NCI-H1694 (cell line): Measurements from ENCODE around the gene HS6ST1.

Source experiments
- DNase-seq: peaks from one replicate; lab custom pipeline; 2025; lab: John Stamatoyannopoulos, UW

HS6ST1 gene

DNA sequence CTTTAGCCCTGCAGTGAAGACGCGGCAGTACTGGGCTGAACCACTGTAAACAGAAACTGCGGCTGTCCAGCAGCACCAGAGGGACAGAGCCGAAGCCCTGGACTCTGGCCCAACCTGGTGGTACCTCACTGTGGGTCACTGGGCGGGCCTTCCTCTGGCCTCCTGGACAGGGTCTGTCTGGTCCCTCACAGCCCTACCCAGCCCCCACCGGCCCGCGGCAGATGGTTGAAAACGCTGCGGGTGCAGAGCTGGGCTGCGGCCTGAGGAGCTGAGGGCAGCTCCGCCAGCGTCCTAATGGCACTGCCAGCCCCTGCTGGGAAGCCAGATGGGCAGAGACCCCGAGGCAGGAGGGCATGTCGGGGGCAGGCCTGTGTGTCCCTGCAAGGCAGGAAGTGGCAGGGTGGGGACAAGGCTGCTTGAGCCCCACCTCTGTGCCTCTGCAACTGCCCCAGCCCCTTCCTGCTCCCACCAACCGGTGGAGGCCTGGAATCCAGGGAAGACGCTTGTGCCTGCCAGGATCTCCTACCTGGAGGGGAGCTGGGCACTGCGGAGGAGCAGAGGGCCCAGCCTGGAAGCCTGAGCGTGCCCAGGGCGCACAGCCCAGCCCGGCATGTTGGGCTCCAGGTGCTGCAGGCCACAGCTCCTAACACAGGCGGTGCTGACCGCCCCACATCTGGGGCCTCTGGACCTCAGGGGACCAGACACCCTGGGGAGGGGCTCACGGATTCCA, 36.3 kb downstream of the HS6ST1 start:
- no peak for DNase-seq

DNA sequence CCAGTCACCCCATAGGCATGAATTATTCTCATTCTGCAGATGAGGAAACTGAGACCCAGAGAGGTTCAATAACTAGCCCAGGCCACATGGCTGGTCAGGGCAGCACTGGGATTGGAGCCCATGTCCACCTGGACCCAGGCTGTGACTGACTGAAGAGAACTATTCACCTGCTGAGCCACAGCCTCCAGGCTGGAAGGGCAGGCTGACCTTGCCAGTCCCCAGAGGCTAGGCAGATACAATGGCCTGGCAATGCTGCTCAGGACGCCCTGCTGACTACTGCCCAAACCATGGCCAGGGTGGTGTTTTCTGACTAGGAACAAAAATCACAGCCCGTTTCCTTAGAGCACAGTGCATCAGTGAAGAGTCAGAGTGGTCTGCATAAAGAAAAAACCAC, 36.8 kb downstream of the HS6ST1 start:
- no peak for DNase-seq

DNA sequence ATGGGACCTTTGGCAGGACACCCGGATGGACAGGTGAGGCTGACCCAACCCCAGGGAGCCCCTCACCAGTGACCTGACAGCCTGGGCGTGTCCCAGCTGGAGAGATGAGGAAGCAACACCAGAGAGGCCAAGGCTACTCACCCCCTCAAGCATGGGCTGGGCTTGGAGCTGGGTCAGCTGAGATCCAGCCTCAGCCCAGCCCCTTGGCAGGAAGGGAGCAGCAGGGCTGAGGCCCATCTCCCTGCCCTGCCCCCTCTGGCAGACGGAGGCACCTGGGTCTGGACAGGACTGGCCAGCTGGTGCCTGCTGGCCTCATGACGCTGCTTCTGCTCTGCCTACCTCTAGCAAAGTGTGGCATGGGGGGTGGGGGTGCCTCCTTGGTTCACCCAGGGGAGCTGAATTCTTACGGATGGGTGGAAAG, 37.8 kb downstream of the HS6ST1 start:
- DNase-seq = no peak

DNA sequence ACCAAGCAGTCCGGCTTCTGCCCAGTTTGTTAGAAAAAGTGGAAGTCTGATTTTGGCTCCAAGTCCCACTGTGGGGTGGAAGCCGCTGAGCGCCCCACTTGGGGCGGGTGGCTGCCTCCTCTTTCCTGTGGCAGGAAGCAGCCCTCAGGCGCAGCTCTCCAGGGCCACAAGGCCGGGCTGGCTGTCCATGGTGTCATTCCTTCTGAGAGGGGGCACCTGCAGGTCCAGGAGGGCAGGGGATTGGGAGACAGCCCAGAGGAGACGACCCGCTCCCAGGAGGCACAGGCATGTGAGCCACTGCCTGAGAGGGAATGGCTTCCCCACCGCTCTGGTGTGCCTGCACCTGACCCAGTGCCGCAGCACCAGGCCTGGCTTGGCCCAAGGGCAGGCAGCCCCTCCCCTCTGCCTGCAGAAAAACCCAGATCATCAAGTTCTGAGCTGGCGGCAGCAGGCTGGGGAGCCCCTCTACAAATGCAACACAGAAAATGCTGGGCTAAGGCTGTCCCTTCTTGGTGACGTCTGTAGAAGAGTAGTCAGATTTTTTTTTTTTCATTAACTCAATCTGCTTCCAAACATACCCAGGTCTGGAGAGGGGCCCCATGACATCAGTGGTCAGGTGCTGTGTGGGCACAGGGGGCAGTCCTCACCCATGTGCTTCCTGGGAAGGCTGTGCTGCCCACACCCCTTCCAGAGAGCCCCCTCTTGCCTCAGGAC, 38.4 kb downstream of the HS6ST1 start:
- no peak for DNase-seq

DNA sequence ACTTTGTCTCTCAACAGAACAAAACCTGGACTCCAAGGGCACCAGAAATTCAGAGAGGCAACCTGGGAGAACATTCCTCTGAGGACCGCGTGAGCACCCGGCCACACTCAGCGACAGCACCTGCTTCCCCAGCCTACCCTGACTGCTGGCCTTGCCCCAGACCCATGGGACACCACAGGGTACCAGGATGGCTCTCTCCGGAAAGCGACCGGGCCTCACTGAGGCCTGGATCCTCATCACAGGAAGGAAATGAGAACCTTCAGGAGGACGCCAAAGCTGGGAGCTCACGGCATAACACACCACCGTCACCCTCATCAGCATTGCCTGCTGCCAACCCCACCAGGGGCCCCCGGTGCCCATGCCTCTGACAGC, 38.9 kb downstream of the HS6ST1 start:
- DNase-seq = no peak

DNA sequence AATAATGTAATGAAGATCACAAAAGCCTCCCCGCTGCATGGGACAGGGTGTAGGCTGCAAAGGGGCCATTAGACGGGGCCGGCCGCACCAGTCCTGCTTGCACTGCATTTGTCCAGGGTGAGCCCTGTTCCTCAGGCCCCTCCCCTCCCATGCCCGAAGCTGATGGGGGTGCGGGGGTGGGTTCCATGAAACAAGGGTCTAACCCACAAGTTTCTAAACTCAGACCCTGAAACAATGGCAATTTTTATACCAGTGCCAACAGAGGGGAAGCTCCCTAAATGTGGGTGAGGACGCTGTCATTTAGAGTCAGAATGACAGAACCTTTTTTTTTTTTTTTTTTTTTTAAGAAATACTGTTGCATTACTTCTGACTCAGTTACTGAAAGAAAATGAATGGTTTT, 39.7 kb downstream of the HS6ST1 start:
- DNase-seq = no peak

DNA sequence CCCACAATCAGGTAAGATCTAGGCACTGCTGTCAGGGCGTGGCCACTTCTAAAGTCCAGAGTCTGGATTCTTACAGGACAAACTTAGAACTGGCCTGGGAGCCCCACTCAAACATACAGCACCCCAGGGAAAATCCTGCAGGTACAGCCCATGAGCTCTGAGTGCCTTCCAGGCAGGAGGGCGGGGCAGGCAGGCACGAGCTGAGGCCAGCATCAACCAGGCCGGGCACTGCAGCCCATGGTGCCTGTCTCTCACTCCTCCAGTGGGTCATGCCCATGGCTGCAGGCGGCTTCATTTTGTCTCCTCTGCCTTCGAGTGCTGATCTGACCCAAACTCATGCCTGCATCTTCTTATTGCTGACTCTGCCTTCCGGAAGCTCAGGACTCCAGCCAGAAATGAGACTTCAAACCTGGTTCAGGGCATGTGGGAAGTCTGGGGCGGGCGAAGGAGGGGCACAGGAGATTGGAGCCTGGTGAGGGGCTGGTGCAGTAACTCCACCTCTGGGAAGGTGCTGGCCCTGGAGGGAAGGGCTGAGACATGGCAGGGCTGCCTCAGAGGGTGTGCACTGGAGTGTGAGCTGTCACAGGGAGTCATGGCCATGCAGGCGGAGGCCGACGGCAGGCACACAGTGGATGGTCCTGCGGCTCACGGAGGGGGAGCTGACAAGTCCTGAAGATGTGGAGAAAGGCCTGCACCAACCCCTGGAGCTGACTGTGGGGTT, 40.5 kb downstream of the HS6ST1 start:
- no peak for DNase-seq

DNA sequence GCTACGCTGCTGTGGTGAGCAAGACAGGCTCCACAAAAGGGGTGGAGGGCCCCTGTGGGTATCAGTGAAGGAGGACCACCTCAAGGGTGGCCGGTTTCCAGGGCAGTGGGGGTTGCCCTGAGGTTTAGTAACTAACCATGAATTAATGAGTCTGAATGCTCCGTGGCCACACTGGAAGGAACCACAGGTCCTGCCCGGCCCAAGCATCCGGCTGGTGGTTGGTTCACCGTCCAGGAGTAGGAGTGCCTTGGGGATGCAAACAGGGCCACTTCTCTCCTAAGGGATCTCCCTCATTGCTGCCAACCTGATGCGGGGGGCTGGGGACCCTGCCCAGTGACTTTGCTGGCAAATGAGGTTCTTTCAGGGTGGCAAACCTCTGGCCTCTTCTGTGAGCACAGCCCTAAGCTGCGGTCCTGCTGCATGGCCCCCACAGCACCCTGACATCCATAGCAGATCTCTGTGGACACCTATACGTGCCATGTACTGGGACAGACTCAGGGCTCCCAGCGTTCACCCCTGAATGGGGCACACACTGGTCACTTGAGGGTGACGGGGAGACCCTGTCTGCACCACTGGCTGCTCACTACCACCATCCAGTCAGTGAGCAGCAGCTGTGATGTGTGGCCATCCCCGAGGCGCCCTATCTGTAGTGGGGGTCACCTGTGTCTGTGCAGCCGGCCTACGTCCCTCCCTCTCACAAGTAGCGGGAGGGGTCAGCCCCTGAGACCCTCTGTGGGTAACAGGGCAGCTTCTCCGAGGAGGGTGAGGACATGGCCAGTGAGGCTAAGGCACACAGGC, 41.6 kb downstream of the HS6ST1 start:
- DNase-seq = no peak

DNA sequence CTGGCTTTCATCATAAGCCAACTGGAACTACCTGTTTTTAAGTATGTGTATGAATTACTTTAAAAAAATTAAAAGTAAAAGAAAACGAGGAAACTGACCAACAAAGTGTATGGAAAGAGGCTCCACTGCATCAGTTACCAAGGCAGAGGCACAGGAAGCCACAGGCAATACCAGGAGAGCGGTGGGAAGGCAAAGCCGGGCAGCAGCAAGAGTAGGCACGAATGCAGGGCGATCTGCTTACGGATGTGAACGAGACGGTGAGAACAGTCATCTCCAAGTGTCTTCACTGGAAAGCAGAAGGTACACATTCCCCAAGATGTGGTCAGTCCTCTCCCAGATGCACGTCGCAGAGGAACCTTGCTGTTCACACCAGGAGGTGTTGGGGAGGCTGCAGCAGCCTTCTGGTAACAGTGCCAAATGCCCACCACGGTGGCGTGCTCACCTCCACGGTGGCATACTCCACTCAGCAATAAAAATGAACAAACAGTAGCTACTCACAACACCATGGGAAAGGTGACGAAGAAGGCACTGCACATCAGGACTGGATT, 43.1 kb downstream of the HS6ST1 start:
- no peak for DNase-seq

DNA sequence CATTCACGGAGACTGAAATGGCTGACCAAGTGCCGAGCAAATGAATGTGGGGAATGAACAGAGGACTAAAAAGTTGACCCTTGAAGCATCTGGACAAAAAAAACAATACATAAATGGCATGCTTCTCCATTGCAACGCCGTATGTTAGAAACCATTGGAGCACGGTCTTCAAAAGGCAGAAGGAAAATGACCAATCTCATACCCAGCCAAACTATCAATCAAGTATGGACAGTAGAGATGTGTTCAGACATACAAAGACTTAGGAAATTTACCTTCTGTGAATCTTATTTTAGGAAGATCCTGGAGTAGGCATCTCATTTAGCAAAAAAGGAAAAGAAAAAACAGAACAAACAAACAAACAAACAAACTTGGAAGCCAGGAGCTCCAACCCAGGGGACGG, 44.5 kb downstream of the HS6ST1 start:
- DNase-seq = no peak

DNA sequence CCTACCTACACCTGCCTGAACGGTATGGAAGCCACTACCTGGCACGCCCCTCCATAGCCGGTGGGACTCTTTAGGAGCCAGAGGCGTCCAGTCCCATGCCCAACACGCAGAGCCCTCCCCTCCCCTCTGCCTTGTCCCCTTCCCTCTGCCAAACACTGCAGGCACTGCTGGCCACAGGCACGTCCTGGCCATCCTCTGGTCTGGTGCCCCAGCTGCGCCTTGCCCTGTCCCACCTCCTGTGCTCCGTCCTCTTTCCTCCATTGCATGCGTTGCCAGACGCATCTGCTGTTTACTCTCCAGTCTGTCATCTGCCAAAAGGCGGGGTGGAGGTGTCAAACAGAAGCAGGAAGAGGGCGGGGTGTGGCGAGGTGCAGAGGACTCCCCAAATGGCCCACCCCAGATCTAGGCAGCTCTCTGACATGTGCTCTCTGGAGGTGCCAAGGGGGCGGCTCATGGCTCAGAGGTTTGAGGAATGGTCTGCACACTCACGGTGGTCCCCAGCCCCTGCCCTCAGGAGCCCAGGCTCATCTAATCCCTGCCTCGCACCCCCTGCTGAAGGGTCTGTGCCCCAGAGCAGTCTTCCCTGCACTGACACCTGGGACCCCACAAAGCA, 45.1 kb downstream of the HS6ST1 start:
- no peak for DNase-seq

DNA sequence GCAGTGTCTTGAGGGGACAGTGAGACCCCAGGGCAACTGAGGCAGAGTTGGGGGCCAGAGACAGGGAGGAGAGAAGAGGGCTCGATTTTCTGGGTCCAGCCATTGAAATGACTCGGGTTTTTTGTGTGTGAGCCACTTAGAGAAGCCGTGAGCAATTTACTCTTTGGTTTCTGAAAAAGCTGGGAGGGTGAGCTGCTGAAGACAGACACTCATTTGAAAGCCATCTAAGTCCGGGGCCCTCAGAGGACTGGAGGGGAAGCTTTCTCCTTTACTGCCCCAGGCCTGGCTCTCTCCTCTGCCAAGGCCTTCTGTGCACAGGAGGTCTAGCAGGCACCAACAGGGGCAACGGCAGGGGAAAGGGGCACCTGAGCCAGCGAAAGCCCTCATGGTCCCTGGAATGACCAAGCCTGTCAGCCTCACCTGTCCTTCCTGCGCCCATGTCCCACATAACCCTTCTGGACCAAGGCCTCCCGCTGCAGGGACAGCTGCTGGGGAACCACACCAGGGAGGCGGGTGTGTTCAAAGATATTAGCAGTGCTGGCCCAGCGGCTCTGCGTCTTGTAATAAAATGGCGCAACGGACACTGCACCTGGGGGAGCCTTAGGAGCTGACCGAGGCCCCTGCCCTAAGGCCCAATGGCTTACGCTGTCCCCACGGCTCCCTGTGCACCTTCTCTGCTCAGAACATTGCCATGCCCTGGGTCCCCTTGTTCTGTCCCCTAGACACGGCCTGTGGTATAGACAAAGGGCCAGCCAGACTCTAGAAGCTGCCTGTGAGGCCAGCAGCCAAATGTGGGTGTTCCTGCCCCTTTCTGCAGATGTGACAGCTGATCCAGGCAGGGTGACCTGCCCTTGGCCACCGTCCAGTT, 45.8 kb downstream of the HS6ST1 start:
- DNase-seq = no peak

DNA sequence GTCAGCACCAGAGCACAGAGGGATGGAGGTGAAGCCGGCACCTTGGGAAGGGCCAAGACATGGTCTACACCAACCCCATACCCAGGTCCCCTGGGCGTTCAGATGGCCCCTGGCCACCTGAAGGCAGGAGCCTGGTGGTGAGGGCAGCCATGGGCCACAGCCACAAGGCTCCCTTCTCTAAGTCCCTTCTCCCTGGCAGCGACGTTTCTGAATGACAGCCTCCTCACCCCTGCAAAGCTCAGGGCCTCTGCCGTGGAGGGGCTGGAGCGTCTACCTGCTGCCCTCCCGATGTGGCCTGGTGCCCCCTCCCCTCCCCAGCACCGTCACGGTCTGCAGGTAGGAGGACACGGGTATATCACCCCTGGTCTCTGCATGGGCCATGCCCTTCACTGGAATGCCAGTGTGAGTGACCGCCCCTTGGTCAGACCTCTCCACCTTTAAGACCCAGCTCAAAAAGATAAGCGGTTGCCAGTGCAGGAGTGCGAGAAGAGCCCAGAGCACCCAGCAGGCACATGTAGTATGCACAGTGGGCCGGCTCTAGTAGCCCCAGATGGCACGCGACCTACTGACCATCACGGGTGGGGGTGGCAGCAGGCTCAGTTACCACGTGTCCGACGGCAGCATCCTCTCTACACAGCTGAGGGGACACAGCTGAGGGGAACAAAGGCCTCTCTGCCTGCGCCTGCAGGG, 46.6 kb downstream of the HS6ST1 start:
- no peak for DNase-seq

DNA sequence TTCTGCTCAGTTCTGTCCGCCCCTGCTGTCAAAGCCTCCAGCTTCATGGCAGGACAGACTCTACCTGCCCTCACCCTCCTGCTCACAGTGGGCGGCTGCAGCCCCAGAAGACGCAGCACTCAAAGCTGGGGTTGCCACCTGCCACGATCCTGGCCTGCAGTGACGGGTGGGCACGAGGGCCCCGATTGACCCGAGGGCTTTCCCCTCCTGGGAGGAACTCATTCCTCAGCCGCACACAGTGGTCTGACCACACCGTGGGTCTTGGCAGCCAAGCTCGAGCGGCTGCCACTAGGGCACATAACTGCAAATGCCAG, 47.1 kb downstream of the HS6ST1 start:
- no peak for DNase-seq

DNA sequence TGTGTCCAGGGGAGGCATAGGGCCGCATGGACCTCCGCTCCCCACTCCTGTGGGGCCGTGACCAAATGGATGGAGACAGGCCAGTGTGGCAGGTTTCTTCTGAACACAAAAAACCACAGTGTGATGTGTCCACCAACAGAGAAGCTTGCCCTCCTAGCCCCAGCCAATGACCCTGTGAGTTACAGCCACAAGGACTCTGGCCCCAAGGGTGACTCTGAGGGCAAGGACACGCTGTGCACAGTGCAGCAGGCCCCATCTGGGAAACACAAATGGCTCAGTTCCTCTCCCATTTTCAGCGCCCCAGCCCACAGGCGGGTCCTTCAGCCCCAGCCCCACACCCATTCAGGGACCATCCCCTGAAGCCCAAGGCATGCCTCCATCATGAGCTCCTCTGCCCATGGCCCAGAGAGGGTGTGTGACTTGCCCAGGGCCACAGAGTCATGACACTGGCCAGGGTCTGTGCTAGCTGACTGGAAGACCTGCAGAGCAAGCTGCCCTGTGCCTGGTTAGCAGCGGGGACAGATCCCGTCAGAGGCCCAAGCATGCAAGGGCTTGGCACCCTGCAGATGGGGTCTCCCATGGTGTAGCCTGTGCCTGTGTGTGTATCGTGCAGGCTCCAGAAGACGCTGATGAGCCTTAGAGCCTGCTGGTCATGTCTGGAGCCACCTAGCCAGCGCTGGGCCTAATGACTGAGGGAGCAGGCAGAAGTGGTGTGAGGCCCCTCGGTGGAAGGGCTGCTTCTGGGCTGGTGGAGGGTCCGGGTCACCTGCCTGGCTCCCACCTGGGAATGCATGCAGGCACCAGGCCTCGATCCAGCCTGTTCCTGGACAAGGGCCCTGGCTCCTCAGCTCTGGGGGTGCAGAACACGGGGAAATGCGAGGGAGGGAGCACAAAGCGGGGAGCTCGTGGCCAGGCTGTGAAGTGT, 47.7 kb downstream of the HS6ST1 start:
- DNase-seq = no peak

DNA sequence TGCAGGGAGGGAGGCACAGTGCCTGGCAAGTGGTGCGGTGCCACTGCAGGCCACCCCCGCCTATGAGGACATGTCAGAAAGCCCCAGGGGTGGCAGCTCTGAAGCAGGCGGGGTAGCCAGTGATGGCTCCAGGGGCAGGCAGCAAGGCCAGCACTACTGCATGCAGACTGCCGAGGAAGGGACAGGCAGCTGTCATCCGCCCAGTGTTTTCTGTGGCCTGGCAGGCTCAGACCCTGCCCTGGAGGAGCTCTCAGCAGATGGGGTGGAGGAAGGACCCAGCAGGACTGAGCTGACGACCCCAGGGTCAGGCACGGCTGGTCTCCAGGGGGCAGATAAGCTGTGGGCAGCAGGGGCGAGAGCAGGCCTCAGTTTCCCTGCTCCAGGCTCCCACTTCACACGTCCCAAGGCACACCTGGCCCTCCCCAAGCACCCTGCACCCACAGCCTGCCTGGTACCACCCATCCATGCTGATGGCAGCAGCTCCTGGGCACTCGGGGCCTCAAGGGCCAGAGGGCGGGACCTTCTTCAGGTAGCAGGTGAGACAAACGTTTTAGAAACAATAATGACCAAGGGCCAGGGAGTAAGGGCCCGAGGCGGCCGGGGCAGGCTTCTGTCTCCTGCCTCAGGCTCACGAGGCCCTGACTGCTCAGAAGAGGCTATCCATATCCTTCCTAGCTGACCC, 48.5 kb downstream of the HS6ST1 start:
- DNase-seq = no peak

DNA sequence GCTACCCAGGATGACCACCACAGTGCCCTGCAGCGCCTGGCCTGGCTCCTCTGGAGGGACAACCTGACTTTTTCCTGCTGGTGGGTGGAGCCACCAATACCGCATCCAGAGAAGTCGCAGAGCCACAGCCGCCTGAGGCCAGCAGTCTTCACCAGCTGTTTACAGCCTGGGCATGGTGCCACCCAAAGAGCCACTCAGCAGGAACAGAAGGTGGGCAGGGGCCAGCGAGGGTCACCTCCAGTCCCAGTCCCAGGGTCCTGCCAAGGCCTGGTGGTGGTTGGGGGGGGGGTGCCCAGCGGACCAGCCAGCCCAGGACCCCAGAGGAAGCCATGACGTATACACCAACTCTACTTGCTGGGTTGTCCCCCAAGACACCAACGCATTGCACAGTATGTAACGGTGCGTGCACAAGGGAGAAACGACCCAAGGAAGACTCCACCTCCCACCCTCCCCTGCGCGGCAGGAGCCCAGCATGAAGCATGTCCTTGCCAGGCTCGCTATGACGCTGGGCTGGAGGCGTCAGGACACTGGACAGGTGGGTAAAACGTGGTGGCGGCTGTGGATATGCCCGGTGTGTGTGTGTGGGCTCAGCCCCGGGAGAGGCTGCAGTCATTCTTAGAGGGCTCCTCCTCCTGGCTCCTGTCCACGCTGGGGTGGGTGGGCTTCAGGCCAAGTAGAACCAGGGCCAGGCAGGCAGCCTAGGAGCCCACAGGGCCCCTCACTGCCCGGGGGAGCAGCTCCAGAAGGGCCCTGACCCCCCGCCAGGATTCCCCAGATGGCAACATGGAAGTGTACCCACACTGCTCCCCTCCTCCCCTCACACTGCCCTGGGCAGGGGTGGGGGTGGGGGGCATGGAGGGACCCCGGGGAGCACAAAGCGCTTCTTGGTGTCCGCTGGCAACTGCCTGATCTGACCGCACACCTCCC, 49.3 kb downstream of the HS6ST1 start:
- no peak for DNase-seq
